Measurements from ENCODE around the gene STK32C.

The STK32C gene

DNA sequence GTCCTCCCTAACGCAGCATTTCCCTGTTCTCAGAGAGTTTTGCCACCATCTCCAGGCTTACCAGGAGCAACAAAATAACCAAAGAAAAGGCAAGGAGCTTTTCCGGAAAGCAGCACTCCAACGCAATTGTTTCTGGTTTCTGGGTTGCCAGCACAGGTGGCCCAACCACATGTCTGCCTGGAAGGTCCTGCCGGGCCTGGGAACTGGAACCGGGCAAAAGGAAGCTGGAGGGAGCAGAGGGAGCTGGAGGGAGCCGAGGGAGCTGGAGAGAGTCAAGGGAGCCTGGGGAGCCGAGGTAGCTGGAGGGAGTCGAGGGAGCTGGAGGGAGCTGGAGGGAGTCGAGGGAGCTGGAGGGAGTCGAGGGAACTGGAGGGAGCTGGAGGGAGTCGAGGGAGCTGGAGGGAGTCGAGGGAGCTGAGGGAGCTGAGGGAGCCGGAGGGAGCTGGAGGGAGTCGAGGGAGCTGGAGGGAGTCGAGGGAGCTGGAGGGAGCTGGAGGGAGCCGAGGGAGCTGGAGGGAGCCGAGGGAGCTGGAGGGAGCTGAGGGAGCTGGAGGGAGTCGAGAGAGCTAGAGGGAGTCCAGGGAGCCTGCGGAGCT, 54.6 kb downstream of the STK32C start:
- no peak for FAIRE-seq
- DNase-seq (ENCODE audit: extremely low spot score, insufficient read length, low read depth): no peak

DNA sequence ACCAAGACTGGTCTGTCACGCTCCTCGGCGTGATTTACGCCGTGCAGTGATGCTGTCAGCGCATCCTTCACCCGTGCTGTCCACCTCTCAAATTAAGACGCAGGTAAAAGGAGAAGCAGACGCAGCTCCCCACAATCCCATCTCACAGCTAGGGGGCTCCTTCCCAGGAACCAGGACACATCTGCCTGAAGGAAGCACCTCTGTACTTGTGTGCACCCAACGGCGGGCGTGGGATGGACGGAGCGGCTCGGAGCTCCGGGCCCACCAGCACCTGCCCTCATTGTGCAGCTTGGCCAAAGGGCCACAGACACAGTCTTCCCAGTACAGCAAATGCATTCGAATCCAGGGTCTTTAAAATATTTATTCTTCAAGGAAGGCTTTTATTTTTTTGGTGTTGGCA, 55.3 kb downstream of the STK32C start:
- FAIRE-seq: no peak
- DNase-seq (ENCODE audit: extremely low spot score, insufficient read length, low read depth): no peak

DNA sequence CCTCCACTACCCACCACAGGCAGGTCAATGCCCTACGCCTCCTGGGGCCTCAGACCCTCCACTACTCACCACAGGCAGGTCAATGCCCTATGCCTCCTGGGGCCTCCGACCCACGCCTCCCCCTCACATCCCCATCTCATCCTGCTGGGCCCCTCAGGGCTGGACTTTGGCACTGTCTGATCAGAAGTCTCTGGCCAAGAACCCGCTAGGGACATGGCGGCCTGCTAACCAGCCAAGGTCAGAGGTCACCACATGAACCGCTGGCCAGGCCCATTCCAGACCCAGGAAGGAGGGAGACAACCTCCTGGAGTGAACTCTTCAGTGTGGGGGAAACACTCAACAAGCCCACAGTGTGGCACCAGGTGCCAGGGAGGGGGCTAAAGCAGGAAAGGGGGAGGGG, 55.8 kb downstream of the STK32C start:
- DNase-seq (ENCODE audit: extremely low spot score, insufficient read length, low read depth) (no peak), FAIRE-seq (no peak)

DNA sequence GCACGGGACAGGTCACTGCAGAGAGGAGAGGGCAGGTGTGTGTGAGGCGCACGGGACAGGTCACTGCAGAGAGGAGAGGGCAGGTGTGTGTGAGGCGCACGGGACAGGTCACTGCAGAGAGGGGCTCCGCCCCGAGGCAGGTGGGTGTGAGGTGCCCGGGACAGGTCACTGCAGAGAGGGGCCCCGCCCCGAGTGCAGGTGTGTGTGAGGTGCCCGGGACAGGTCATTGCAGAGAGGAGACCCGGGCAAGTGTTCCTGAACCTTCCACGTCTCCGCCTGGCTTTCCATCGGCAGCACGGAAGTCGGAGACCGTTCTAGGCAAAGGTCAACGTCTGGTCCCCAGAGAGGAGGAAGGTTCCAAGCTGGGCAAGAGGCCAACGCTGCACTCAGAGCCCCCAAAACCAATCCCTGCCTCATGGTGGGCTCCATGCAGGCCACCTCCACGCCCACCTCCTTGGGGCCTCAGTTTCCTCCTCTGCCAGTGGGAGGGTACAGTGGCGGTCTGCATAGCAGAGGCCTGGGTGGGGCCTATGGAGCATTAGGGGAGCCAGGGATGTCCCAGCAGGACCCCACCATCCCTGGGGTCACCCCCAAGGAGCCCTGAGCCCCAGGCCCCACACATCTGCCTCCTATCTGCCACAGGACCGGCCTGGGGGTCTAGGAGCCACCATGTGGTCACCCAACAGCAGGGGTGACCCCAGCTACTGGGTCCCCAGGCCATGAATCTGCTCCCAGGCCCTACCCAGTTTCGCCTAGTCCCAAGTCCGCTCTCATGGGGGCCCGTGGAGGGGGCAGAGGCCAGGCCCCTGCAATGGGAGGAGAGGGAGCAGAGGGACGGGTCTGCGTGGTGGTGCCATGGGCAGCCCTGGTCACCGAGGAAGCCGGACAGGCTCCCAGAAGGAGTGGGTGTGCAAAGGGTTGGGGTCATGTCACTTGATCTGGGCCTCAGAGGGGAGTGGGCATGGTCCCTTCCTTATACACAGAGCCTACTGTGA, 57.0 kb downstream of the STK32C start:
- no peak for FAIRE-seq
- no peak for DNase-seq (ENCODE audit: extremely low spot score, insufficient read length, low read depth)

DNA sequence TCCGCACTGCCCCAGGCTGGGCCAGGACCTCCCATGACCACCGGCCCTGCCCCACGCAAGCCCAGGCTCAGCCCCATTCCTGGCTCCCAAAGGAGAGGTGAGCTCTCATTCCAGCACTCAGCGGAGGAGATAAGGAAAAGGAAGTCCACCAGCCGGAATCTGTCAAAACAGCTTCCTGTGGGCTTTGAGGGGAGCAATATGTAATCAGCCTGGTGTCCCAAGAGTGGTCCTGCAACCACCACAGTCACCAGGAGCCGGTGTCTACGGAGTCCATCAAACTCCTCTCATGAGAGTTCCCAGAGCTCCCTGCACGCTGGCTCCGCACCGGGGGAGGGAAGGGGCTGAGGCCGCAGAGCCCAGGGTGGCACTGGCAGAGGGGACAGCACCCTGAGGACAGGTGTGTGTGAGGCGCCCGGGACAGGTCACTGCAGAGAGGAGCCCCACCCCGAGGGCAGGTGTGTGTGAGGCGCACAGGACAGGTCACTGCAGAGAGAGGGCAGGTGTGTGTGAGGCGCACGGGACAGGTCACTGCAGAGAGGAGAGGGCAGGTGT, 57.9 kb downstream of the STK32C start:
- FAIRE-seq: no peak
- no peak for DNase-seq (ENCODE audit: extremely low spot score, insufficient read length, low read depth)

DNA sequence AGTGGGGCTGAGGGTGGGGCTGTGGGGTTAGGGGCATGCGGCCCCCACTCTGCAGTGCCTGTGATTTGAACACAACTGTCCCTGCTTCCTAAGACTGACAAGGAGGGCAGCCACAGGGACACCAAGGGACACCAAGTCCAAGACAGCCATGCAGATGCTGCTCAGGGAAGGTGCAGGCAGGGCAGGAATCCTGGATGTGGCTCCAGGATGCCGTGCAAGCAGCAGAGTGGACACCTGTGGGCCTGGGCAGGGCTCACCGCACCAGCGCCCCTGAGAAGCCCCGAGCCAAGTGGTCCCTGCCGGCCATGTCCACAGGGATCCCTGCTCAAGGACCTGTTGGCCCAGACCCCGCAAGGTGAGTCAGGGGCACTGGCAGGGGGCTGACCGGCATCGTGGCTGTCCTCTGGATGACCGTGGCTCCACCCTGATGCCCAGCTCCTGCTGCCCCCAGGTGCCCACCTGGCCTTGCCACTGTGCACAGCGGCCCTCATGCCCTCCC, 58.5 kb downstream of the STK32C start:
- no peak for FAIRE-seq
- no peak for DNase-seq (ENCODE audit: extremely low spot score, insufficient read length, low read depth)

DNA sequence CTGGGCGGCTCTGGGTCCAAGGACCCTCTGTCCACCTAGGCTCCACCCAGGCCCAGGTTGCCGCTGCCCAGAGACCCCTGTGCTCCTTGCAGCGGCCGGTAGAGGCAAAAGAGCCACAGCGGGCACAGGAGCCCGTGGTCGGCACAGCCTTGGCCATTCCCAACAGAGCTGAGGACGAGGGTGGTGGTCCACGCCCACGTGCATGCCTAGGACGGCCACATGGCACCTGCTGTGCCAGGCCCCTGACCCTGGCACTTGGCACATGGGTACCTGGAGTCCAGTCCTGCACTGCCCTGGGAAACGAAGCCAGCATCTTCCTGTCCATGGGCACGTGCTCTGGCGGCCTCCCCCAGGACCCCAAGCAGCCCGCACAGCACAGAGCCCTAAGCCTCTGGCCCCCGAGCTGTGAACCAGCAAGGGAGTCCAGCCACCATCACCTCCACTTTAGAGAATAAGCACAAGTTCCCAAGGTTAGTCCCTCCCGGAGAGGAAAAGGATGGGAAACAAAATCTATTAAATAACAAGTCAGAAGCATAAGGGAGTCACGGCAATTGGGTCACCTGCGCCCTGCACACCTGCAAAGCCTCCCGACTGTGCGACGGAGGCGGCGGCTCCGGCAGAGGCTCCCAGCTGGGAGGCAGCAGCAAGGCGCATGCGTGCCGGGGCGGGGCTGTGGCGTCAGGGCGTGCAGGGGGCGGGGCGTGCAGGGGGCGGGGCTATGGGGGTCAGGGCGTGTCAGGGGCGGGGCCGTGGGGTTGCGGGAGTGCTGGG, 59.1 kb downstream of the STK32C start:
- no peak for FAIRE-seq
- peak; percentile 39 for DNase-seq (ENCODE audit: extremely low spot score, insufficient read length, low read depth)

DNA sequence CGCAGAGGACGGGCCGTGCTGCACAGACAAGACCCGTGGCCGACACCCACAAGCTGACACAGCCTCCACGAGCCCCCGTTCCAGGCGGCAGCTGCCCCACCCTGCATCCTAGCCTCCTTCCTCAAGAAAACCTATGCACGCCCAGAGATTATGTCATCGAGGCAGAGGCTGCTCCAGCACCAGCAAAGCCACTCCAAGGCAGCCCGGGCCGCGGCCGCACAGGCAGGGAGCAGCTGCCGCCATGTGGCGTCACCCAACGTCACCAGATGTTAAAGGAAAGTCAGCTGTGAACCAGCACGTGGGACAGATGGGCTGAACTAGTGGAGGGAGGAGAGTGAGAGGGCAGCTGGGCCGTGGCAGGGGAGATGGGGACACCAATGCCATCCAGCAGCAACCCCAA, 59.8 kb downstream of the STK32C start:
- FAIRE-seq (no peak), DNase-seq (ENCODE audit: extremely low spot score, insufficient read length, low read depth) (no peak)

DNA sequence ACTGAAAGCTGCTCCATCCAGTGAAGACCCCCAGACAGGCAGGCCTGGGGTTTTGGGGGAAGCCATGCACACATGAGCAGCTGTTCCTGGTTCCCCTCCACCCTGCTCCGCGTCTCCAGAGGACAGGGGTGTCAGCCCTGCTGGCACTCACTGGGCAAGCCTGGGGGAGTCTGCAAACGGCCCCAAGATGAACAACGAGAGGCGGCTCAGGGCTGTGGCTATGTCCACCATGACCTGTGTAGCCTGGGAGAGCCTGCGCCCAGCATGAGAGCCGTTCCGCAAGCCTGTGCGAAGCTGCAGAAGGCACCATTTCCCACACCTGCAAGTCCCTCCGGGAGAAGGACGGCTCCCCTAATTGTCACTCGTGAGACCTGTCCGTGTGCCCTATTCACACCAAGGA, 61.5 kb downstream of the STK32C start:
- no peak for DNase-seq (ENCODE audit: extremely low spot score, insufficient read length, low read depth)
- no peak for FAIRE-seq

DNA sequence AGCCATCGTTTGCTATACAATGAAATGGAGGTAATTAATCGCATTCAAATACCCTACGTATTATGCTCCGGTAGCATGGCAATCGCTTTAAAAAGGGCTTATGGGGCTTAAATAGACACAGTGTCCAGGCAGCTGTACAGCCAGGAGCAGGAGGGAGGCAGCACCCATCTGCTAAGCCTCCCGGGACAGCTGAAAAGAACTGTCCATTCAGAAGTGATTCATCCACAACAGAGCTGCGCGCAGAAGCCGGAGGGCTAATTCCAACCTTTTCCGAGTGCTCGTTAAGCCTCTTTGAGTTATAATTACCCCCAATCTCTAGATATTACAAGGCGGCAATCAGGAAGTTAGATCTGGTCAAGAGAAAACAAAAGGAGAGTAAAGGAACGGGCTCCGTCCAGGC, 62.7 kb downstream of the STK32C start:
- FAIRE-seq (no peak), DNase-seq (ENCODE audit: extremely low spot score, insufficient read length, low read depth) (no peak)

DNA sequence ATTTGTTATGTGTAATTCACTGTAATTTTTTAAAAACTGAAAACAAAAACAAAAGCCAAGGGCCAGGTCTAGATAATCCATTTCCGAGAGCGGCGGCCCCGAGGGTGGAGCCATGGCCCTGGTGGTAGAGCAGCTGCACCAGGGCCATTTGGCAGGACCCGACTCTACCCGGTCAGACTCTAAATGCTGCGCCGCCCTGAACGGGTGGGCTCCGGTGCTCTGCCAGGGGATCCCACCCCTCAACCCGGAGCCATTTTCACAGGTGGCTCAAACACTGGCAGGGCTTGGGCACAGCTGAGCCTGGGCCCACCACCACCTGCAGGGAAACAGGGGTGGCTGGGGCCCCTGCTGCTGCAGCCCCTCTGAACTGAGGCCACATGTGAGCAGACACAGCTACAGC, 64.1 kb downstream of the STK32C start:
- no peak for FAIRE-seq
- no peak for DNase-seq (ENCODE audit: extremely low spot score, insufficient read length, low read depth)

DNA sequence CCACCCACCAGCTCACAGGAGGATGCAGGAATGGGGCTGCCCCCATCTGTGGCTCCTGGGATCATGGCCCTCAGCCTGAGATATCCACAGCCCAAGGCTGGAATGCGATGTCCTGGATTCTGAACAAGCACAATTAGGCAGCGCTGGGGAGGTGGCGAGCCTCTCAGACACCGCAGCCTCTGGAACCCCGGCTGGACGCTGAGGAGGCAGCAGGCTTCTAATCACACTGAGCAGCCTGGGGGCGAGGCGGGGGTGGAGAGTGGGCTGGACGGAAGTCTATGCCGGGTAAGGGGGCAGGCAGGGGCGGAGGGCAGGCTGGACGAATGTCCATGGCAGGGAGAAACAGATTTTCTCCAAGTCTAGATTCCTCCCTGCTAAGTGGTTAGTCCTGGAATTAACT, 64.6 kb downstream of the STK32C start:
- DNase-seq (ENCODE audit: extremely low spot score, insufficient read length, low read depth): no peak
- FAIRE-seq: no peak

DNA sequence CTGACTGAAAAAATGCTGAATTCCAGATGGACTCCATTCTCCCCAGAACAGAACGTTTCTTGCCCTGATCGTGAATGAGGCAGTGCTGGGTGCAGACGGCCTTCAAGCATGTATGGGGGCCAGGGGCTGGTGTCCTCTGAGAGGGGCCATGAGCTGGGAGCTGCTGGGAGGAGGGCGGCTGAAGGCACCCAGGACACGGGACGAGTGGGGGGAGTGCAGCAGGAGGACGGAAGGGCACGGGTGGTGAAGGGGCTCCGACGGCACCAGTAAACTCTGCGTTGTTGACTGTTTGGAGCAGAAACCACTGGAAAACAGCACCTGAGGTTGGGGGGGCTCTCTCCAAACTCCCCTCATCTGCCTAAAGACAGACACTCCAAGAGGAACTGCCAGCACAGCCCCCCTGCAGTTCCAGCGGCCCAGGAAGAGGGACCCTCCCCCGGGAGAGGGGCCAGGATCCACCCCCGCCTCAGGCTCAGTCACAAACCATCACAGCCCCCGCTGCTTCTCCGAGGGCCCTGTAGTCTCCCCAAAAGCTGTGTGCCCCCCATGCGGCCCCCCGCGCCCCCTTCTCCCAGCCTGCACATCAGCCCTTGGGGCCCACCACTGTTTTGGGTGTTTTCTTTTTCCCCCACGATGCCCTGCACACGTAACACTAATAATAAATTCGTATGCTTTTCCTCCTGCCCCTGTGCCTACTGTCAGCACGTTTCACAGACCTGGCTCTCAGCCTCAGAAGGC, 65.5 kb downstream of the STK32C start:
- no peak for FAIRE-seq

DNA sequence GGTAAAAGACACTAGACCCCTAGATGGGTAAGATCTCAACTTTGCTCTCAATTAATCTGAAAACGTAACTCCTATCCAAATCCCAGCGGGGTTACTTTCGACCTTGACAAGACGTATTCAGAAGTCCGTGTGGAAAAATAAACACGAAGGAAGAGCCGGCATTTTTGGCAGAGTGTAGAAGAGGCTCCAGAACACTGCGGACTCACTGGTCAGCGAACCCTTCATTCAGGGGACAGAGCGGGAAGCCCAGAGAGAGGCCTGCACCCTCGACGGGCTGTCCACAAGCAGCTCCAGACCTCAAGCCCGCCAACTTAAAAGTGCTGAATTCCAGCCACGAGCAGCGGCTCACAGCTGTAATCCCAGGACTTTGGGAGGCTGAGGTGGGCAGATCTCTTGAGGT, 66.3 kb downstream of the STK32C start:
- no peak for DNase-seq (ENCODE audit: extremely low spot score, insufficient read length, low read depth)
- FAIRE-seq: no peak

More for the DNA sequence above, 65.5 kb downstream of the STK32C start:
- DNase-seq (ENCODE audit: extremely low spot score, insufficient read length, low read depth): no peak

DNA sequence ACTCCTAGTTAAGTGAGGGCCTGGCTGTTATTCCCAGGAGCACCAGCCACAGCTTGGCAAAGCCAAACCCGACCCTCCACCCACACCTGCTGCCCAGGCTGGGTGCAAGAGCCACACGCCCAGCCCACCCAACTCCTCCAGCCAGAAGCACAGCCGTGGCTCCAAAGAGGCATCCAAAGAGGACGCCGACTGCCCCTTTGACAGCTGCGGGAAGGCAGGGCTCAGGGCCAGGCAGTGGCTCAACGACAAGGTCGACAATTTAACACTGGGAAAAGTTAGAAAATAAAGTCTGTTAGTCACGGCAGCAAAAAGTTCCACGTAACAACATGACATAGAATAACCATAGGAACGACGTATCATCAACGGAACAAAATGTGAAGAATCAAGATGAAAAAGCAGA, 66.7 kb downstream of the STK32C start:
- no peak for FAIRE-seq
- DNase-seq (ENCODE audit: extremely low spot score, insufficient read length, low read depth): no peak

DNA sequence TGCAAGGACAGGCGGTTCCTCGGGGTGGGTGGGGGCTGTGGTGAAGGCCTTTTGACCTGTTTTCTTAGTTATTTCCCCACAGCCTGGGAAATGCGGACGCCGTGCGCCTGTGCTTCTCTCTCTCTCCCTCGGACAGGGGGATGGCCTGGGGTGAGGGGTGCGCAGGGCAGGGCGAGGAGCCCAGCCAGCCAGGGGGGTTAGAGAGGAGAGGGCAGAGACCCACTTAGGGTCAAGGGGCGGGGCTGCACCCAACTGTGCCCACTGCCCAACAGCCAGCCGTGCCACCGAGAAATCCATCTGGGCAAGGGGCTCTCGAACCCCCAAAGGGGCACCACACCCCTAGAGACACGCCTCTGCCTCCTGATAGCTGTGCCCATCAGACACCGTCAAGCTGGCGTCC, 67.2 kb downstream of the STK32C start:
- no peak for DNase-seq (ENCODE audit: extremely low spot score, insufficient read length, low read depth)
- FAIRE-seq: no peak

DNA sequence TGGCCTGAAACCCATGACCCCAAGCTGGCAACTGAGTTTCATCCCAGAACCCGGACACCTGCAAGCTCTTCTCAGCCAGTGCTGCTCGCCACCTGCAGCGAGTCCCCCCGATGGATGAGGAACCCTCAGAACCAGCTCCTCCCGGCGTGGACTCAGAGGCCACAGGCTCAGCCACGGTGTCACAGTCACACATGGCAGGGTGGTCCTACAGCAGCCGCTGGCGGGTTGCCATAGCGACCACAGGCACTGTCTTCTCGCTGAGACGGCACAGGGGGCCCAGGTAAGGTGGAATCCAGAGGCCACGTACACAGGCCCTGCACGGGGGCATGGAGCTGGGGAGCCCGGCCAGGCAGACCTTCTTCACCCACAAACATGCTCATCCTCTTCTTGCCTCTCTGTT, 67.6 kb downstream of the STK32C start:
- DNase-seq (ENCODE audit: extremely low spot score, insufficient read length, low read depth) (no peak), FAIRE-seq (no peak)

DNA sequence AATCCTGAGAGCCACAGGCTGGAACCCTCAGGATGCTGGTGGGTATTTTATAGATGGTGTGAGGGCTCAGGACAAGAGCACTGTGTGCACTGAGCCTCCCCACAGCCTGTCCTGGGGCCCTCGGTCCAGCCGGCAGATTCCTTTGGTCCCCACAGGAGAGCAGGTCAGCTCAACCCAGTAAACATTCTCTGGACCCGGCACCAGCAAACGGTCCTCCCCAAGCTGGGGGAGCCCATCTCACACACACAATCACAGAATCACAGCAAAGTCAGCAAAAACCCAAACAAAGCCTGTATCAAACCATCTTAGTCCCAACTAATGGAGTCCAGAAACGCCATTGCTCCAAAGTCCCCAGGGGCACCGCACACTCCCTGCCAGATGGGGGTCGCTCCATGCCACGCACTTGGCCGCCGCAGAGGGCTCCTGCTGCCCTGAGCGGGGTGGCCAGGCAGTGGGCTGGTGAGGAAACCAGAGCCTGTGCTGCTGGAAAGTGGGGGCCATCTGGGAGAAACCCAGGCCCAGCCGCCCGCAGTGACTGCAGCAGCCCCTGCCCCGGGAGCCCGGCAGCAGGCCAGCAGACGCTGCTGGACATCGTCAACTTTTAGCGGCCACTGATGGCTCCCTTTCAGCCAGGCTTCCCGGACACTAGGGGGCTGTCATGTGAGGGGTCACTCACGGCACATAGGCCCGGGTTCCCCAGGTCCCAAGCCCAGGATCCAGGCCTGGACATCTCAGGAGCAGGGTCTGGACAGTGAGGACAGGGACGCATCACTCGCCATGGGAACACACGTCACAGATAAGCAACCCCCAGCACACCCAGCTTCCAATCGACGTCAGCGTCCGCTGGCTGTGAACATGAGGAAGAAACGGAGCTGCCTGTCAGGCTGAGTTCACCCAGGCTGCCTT, 68.4 kb downstream of the STK32C start:
- DNase-seq (ENCODE audit: extremely low spot score, insufficient read length, low read depth) (no peak), FAIRE-seq (no peak)

All from GM18507 (cell line).